ENCODE data around the gene TMEM221.

- TF ChIP-seq, protein P1, sequence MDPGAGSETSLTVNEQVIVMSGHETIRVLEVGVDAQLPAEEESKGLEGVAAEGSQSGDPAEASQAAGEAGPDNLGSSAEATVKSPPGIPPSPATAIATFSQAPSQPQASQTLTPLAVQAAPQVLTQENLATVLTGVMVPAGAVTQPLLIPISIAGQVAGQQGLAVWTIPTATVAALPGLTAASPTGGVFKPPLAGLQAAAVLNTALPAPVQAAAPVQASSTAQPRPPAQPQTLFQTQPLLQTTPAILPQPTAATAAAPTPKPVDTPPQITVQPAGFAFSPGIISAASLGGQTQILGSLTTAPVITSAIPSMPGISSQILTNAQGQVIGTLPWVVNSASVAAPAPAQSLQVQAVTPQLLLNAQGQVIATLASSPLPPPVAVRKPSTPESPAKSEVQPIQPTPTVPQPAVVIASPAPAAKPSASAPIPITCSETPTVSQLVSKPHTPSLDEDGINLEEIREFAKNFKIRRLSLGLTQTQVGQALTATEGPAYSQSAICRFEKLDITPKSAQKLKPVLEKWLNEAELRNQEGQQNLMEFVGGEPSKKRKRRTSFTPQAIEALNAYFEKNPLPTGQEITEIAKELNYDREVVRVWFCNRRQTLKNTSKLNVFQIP (CRISPR knock-in tag; IDR thresholded peaks at IDR 0.05; ENCODE audit: borderline replicate concordance, low read depth), result no peak
- no peak for TF ChIP-seq ISL1 (CRISPR knock-in tag; IDR thresholded peaks at IDR 0.05)
Observed at GRCh38 chr19:17473041-17473440, 24.6 kb upstream of the TMEM221 start.

Measured in SK-N-SH treated with all-trans-retinoic acid at 6 μM for 48 hours (cell line).